Adrenal gland (tissue), 12 donors: ENCODE data around the gene PPAT. TPM values are rescaled to one million over a fixed set of nuclear protein-coding genes. Genes with fewer than 3 reads are reported as not detected.

Experiments used
- DNase-seq, 7 donors: peaks; one replicate each; pipeline ENCODE4 v3.0.0-alpha.2; 2019 to 2020
- H3K27ac ChIP-seq, 5 donors: fragments of 200-600 bp; sonication (generic) in 4 of 5; 1 replicate in 3 of 5; 2 replicates in 2 of 5; pipeline versions ENCODE4 v1.5.1 to v1.8.0; 2016 to 2020; ENCODE audit warnings: mild to moderate bottlenecking in 1 of 5
- H3K27me3 ChIP-seq: fragments of 200-600 bp; 2 replicates; pipeline ENCODE4 v1.8.0; 2021
- H3K36me3 ChIP-seq, 2 donors: fragments of 200-600 bp; replicated peaks in 1 of 2; 1 replicate in 1 of 2; 2 replicates in 1 of 2; pipeline versions ENCODE4 v1.5.1 to v1.8.0; 2018 to 2022
- H3K4me1 ChIP-seq, 2 donors: fragments of 200-600 bp; replicated peaks in 1 of 2; 1 replicate in 1 of 2; 2 replicates in 1 of 2; pipeline versions ENCODE4 v1.5.1 to v1.8.0; 2018 to 2021
- H3K4me3 ChIP-seq, 4 donors: fragments of 200-600 bp; sonication (generic) in 3 of 4; one replicate each; pipeline ENCODE4 v1.5.1; 2016 to 2018
- H3K9me3 ChIP-seq, 3 donors: fragments of 200-600 bp; sonication (generic) in 1 of 3; replicated peaks in 1 of 3; 1 replicate in 2 of 3; 2 replicates in 1 of 3; pipeline versions ENCODE4 v1.5.1 to v1.8.0; 2016 to 2021
- POLR2A ChIP-seq, 2 donors: fragments of 450-650 bp; IDR thresholded peaks; one replicate each; pipeline ENCODE4 v1.6.1; 2017; ENCODE audit warnings: antibody characterized with exemption in 2 of 2, mild to moderate bottlenecking in 2 of 2, moderate library complexity in 1 of 2
- WGBS, 4 donors: extraction: QIAGEN DNeasy Blood & Tissue Kit in 2 of 4; methylation state at CpG; one replicate each; pipeline versions ENCODE4 v1.1.5 to v1.1.7; 2013 to 2017; 5-methylcytosine and 5-hydroxymethylcytosine counted together
- intact Hi-C, 2 donors: fragments of 100-400 bp; cut with DNase I; formaldehyde crosslinking; loops; one replicate each; pipeline versions ENCODE4 v1.14.1 to v1.15.0; 2022 to 2023
- polyA plus RNA-seq, 3 donors: library from polyadenylated mRNA; stranded (reverse); fragments of 200-250 nt in 2 of 3; fragments of 350-450 nt in 1 of 3; fragmentation: Illumina TruSeq in 1 of 3; extraction: RNeasy Lipid Tissue Mini Kit (QIAGEN cat#74804) in 1 of 3; gene quantifications; one replicate each; pipeline ENCODE4 v1.2.3, GENCODE V29; 2013 to 2014
- total RNA-seq, 9 donors: library from RNA; depleted of rRNA in 4 of 9; stranded (reverse); fragments of >200 nt in 4 of 9; fragments of 120-200 nt in 1 of 9; fragmentation: NEBNext Ultra II Directional in 1 of 9; extraction: Animal tissue kit (Norgen Biotek cat#: 25700) in 1 of 9; gene quantifications; one replicate each; pipeline versions ENCODE4 v1.1.0 to v1.2.4, GENCODE V29; 2013 to 2023
- TF ChIP-seq, protein P1 (sequence below), 6 experiments: fragments of 450-650 bp in 4 of 6; fragments of 200-600 bp in 2 of 6; sonication (generic) in 1 of 6; IDR thresholded peaks; 1 replicate in 5 of 6; 2 replicates in 1 of 6; pipeline versions ENCODE4 v1.5.1 to v1.8.0; 2016 to 2021; ENCODE audit warnings: antibody characterized with exemption in 6 of 6, mild to moderate bottlenecking in 2 of 6, moderate library complexity in 1 of 6
- donor health status: healthy with polysubstance abuse.
- donor health status: Bipolar disorder and iron deficiency.
- donor health status: DM: yes; HTN: yes; CAD: no.
- donor health status: DM: no; HTN: no; CAD: no.
- donor health status: DM: no; HTN: no; CAD: no.
- donor health status: DM: yes; HTN: yes; CAD: no.

The PPAT gene
- total and polyA plus RNA-seq, 12 donors: 1.8 to 19.9 (median 11.5) TPM

DNA sequence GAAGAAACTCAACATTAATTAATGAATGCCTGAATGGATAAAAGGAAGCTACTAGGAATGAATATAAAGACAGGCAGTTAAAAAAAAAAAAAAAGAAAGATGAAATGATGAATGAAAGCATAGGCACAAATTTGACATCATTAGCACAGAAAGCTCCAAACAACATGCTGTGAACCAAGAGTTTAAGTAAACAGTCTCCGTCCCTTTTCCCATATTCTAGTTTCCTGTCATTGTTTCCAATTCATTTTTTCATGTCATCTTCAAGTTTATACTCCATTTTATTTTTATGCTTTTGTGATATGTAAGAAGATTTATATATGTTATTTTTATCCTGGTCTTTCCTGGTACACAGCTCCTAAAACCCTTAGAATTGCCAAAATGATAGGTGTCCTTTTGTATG is 30.4 kb downstream of the PPAT start:
- peaks cover 7 to 9% of the 10 kb centered on the region in 2 donors for H3K4me1 ChIP-seq
- H3K36me3 ChIP-seq: peaks cover 0 to 5% of the 10 kb centered on the region in 2 donors
- no peaks in the 10 kb centered on the region for H3K27me3 ChIP-seq
- no peak overlapping the region for H3K4me3 ChIP-seq
- DNase-seq: no peak
- TF ChIP-seq, protein P1, sequence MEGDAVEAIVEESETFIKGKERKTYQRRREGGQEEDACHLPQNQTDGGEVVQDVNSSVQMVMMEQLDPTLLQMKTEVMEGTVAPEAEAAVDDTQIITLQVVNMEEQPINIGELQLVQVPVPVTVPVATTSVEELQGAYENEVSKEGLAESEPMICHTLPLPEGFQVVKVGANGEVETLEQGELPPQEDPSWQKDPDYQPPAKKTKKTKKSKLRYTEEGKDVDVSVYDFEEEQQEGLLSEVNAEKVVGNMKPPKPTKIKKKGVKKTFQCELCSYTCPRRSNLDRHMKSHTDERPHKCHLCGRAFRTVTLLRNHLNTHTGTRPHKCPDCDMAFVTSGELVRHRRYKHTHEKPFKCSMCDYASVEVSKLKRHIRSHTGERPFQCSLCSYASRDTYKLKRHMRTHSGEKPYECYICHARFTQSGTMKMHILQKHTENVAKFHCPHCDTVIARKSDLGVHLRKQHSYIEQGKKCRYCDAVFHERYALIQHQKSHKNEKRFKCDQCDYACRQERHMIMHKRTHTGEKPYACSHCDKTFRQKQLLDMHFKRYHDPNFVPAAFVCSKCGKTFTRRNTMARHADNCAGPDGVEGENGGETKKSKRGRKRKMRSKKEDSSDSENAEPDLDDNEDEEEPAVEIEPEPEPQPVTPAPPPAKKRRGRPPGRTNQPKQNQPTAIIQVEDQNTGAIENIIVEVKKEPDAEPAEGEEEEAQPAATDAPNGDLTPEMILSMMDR (IDR thresholded peaks at IDR 0.05): no peak
- WGBS, 4 donors: 82 to 93% (median 83%) methylated on average over 1 of the region's 1 CpG
- intact Hi-C loops: no loop called here
- no peak overlapping the region for H3K27ac ChIP-seq
- no peaks in the 10 kb centered on the region for H3K9me3 ChIP-seq

DNA sequence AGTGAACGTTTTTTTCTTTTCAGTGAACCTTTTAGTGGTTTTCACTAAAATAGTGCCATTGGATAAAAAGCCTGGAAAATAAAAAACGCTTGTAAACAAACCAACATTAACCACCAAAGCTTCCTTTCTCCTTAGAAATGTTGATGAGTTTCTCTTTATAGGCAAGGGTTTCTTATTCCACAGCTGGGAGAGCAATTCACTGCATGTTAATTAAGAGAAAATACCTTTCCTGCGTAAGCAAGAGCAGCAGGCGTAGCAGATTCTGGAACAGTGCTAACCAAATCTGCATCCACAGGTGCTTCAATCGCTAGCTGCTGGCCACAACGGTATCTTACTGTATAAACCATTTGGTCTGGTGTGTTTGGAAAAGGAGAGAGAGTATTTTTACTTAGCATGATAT is 34.9 kb downstream of the PPAT start:
- no peak for TF ChIP-seq POLR2A (IDR thresholded peaks at IDR 0.05)
- TF ChIP-seq, protein P1 (IDR thresholded peaks at IDR 0.05): no peak
- H3K4me3 ChIP-seq: no peak overlapping the region
- no peaks in the 10 kb centered on the region for H3K27me3 ChIP-seq
- no peaks in the 10 kb centered on the region for H3K9me3 ChIP-seq
- peaks cover 0 to 5% of the 10 kb centered on the region in 2 donors for H3K36me3 ChIP-seq
- intact Hi-C loops: no loop called here
- no peak overlapping the region for H3K27ac ChIP-seq
- H3K4me1 ChIP-seq: no peaks in the 10 kb centered on the region
- no peak for DNase-seq
- WGBS, 4 donors: 80 to 89% (median 85%) methylated on average over 6 of the region's 6 CpGs

DNA sequence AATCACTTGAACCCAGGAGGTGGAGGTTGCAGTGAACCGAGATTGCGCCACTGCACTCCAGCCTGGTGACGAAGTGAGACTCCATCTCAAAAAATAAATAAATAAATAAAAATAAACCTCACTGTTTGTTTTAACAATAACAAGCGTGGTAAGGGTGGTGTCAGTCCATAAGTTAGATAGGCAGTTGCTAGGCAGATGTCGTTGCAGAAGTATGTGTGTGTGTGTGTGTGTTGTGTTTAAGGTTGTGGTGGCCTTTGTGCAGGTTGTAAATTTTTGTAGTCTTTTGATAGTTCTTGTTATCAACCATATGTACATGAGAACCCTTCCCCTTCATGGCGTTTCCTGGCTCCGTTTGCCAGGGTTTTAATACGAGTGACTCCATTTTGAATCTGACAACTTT is 44.1 kb downstream of the PPAT start:
- no peak for TF ChIP-seq POLR2A (IDR thresholded peaks at IDR 0.05)
- TF ChIP-seq, protein P1 (IDR thresholded peaks at IDR 0.05): no peak
- WGBS, 4 donors: 93 to 96% (median 95%) methylated on average over 8 of the region's 8 CpGs
- Histone ChIP-seq H3K36me3 (no peaks in the 10 kb centered on the region), H3K4me3 (no peak overlapping the region), H3K9me3 (no peaks in the 10 kb centered on the region), H3K27ac (no peak overlapping the region), H3K27me3 (no peaks in the 10 kb centered on the region), H3K4me1 (peaks cover 11 to 12% of the 10 kb centered on the region in 2 donors)
- intact Hi-C loops: no loop called here
- no peak for DNase-seq

DNA sequence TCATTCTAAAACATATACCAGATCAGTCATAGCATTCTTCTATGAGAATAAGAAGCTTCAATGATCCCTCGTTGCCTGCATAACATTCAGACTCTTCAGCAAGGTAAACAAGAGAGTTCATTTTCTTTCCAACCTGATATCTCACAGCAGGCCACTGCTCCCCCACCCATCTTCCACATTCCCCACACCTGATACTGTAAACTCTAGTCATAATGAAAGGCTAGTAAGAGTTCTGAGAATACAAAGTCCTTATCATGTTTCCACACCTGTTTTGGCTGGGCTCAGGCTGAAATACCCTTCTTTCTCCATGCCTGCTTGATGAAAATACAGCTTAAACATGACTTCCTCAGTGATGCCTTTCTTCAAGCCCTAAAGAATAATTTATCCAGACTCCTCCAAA is 45.9 kb downstream of the PPAT start:
- H3K27me3 ChIP-seq: no peaks in the 10 kb centered on the region
- H3K9me3 ChIP-seq: no peaks in the 10 kb centered on the region
- 53 to 71% (median 66%) methylated on average over 1 of the region's 1 CpG for WGBS, 4 donors
- TF ChIP-seq POLR2A (IDR thresholded peaks at IDR 0.05): no peak
- DNase-seq: no peak
- intact Hi-C loops: no loop called here
- H3K4me1 ChIP-seq: peaks cover 17 to 21% of the 10 kb centered on the region in 2 donors
- no peak overlapping the region for H3K4me3 ChIP-seq
- H3K36me3 ChIP-seq: no peaks in the 10 kb centered on the region
- no peak overlapping the region for H3K27ac ChIP-seq

DNA sequence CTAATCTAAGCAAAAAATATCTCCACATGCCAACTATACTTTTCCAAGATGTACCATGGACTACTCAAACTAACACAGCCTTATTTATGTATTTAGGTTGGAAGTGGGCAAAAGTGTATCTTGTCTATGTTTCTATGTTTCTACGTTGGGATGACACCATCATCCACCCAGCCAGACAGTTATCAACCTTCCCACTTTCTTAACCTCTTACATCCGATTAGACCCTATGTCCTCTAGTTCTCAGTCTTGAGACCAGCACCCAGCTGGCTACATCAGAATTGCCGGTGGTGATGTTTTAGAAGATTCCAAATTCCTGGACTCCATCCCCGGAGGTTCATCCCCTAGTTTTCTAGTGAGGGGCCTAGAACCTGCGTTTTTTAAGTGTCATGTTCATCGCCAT is 47.1 kb downstream of the PPAT start:
- intact Hi-C loops: no loop called here

More for the DNA sequence above, 47.1 kb downstream of the PPAT start:
- Histone ChIP-seq H3K9me3 (no peaks in the 10 kb centered on the region), H3K4me3 (peak overlapping the region in 3 of 4 donors; percentile 3 to 94 (median 92)), H3K36me3 (no peaks in the 10 kb centered on the region), H3K27me3 (no peaks in the 10 kb centered on the region), H3K4me1 (peaks cover 17 to 21% of the 10 kb centered on the region in 2 donors), H3K27ac (peak overlapping the region in 3 of 5 donors; percentile 94 to 100 (median 99))
- TF ChIP-seq, protein P1 (IDR thresholded peaks at IDR 0.05): no peak
- TF ChIP-seq POLR2A (IDR thresholded peaks at IDR 0.05): no peak
- 28 to 31% (median 29%) methylated on average over 6 of the region's 6 CpGs for WGBS, 4 donors
- no peak for DNase-seq
